ES-I3 (cell line): ENCODE measurements around the gene DMBT1.

ENCODE experiments used
- H3K36me3 ChIP-seq: 2 replicates; pipeline ENCODE4 v1.6.1; 2013; ENCODE audit warnings: mild to moderate bottlenecking, low read length, control low read depth, moderate library complexity; ENCODE audit not compliant: insufficient read depth
- H3K4me1 ChIP-seq: 2 replicates; pipeline ENCODE4 v1.6.1; 2013; ENCODE audit warnings: mild to moderate bottlenecking, control low read depth, low read length; ENCODE audit not compliant: insufficient read depth
- H3K9ac ChIP-seq: 2 replicates; pipeline ENCODE4 v1.6.1; 2013; ENCODE audit warnings: low read depth, mild to moderate bottlenecking, low read length, moderate library complexity
- H3K9me3 ChIP-seq: 2 replicates; pipeline ENCODE4 v1.6.1; 2013; ENCODE audit warnings: mild to moderate bottlenecking, low read length, moderate library complexity; ENCODE audit not compliant: control insufficient read depth, insufficient read depth

Gene DMBT1

GRCh38 chr10:122557516-122557915 lies 3.0 kb upstream of the DMBT1 start:
- Histone ChIP-seq H3K9me3 (no peaks in the 10 kb centered on the region), H3K4me1 (no peaks in the 10 kb centered on the region), H3K36me3 (no peaks in the 10 kb centered on the region), H3K9ac (no peak overlapping the region)

DNA sequence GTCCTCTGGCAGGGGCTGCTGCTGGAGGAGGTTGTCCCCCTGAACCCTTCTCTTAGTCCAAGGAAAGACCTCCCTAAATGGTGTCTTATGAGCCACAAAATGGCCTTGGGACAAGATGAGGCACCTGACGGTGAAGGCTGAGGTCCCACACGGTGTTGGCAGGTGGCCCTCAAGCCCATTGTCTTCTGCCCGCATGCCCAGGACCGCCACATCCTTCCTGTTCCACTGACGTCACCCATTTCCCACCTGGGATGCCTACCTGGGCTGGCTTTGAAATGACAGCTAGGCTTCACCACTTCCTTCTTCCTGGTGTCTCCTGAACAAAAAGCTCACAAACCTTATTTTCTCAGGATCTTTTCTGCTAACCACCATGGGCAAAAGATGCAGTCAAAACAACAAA lies 2.1 kb upstream of the DMBT1 start:
- Histone ChIP-seq H3K4me1 (no peaks in the 10 kb centered on the region), H3K9me3 (no peaks in the 10 kb centered on the region), H3K36me3 (no peaks in the 10 kb centered on the region), H3K9ac (no peak overlapping the region)

DNA sequence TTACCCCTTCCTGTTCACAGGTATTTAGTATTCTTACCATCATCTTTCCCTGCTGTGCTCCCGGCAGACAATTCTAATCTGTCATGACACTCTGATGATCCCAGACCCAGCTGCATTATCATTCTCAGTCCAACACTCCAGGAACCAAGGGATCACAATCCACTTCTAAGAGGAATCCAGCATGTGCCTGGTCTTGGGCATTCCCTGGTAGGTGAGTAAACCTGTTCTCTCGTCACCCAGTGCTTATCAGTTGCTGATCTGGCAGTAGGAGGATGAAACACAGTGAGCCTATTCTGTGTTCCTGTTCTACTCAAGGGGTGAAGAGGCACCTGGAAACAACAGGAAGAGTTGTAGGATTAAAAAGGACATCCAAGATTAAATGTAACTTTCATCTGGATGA lies 1.3 kb upstream of the DMBT1 start:
- H3K4me1 ChIP-seq: no peaks in the 10 kb centered on the region
- H3K9ac ChIP-seq: no peak overlapping the region
- no peaks in the 10 kb centered on the region for H3K36me3 ChIP-seq
- no peaks in the 10 kb centered on the region for H3K9me3 ChIP-seq

GRCh38 chr10:122561212-122561611 lies 658 bp downstream of the DMBT1 start:
- no peaks in the 10 kb centered on the region for H3K36me3 ChIP-seq
- H3K9ac ChIP-seq: no peak overlapping the region
- no peaks in the 10 kb centered on the region for H3K4me1 ChIP-seq
- no peaks in the 10 kb centered on the region for H3K9me3 ChIP-seq

DNA sequence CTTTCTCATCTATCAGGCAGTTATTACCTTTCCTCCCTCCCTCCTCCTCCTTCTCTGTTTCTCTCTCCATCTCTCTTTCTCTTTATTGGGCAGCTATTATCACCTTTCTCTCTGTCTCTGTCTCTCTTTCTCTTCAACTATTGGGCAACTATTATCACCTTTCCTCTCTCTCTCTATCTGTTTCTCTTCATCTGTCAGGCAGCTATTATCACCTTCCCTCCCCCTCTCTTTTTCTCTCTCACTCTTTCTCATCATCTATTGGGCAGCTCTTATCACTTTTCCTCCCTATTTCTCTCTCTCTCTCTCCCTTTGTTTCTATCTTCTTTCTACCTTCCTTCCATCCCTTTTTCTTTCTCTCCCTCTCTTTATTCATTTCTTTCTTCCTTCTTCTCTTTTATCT lies 1.2 kb downstream of the DMBT1 start:
- Histone ChIP-seq H3K9me3 (no peaks in the 10 kb centered on the region), H3K4me1 (no peaks in the 10 kb centered on the region), H3K9ac (no peak overlapping the region), H3K36me3 (no peaks in the 10 kb centered on the region)

GRCh38 chr10:122564980-122565379 lies 4.4 kb downstream of the DMBT1 start:
- Histone ChIP-seq H3K4me1 (no peaks in the 10 kb centered on the region), H3K36me3 (no peaks in the 10 kb centered on the region), H3K9ac (no peak overlapping the region), H3K9me3 (no peaks in the 10 kb centered on the region)

GRCh38 chr10:122565766-122566206 lies 5.2 kb downstream of the DMBT1 start:
- no peaks in the 10 kb centered on the region for H3K4me1 ChIP-seq
- H3K36me3 ChIP-seq: no peaks in the 10 kb centered on the region
- H3K9ac ChIP-seq: no peak overlapping the region
- H3K9me3 ChIP-seq: no peaks in the 10 kb centered on the region

GRCh38 chr10:122566632-122567031 lies 6.1 kb downstream of the DMBT1 start:
- Histone ChIP-seq H3K9ac (no peak overlapping the region), H3K4me1 (no peaks in the 10 kb centered on the region), H3K36me3 (no peaks in the 10 kb centered on the region), H3K9me3 (no peaks in the 10 kb centered on the region)

- H3K36me3 ChIP-seq: no peaks in the 10 kb centered on the region
- no peak overlapping the region for H3K9ac ChIP-seq
- no peaks in the 10 kb centered on the region for H3K4me1 ChIP-seq
- no peaks in the 10 kb centered on the region for H3K9me3 ChIP-seq
These were observed 6.6 kb downstream of the DMBT1 start for GRCh38 chr10:122567056-122567660.

DNA sequence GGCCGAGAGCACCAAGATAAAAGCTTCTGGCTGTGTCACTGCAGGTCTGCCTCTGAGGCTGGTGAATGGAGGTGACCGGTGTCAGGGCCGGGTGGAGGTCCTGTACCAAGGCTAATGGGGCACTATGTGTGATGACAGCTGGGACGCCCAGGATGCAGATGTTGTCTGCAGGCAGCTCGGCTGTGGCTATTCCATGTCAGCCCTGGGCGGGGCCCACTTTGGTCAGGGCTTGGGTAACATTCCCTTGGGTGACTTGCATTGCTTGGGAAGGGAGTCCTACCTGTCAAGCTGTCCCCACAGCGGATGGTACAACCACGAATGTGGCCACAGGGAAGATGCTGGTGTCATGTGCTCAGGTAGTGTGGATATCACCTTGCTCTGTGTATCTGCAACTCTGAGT lies 8.0 kb downstream of the DMBT1 start:
- Histone ChIP-seq H3K36me3 (no peaks in the 10 kb centered on the region), H3K9me3 (no peaks in the 10 kb centered on the region), H3K9ac (no peak overlapping the region), H3K4me1 (no peaks in the 10 kb centered on the region)

GRCh38 chr10:122570920-122571319 lies 10.4 kb downstream of the DMBT1 start:
- H3K9ac ChIP-seq: no peak overlapping the region
- H3K36me3 ChIP-seq: no peaks in the 10 kb centered on the region
- no peaks in the 10 kb centered on the region for H3K4me1 ChIP-seq
- H3K9me3 ChIP-seq: no peaks in the 10 kb centered on the region

- Histone ChIP-seq H3K4me1 (no peaks in the 10 kb centered on the region), H3K9ac (no peak overlapping the region), H3K36me3 (no peaks in the 10 kb centered on the region), H3K9me3 (no peaks in the 10 kb centered on the region)
These were observed 11.3 kb downstream of the DMBT1 start for GRCh38 chr10:122571892-122572291.

DNA sequence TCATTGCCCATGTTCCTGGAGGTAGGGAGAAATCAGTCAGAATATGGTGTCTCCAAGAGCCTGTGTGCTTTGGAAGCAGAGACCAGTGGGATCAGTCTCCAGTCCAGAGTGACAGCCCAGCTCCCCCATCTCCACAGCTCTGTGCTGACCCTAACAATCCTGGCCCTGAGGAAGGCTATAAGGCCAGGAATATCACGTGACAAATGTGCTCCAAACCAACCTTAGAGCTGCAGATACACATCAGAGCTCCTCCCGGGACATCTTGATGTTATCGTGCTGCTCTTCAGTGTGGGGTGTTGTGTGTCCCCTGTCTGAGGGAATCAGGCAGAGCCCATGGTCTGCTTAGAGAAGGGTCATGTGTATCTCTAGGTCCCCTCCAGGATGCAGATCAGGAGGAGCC lies 15.2 kb downstream of the DMBT1 start:
- Histone ChIP-seq H3K36me3 (no peaks in the 10 kb centered on the region), H3K4me1 (no peaks in the 10 kb centered on the region), H3K9me3 (no peaks in the 10 kb centered on the region), H3K9ac (no peak overlapping the region)

DNA sequence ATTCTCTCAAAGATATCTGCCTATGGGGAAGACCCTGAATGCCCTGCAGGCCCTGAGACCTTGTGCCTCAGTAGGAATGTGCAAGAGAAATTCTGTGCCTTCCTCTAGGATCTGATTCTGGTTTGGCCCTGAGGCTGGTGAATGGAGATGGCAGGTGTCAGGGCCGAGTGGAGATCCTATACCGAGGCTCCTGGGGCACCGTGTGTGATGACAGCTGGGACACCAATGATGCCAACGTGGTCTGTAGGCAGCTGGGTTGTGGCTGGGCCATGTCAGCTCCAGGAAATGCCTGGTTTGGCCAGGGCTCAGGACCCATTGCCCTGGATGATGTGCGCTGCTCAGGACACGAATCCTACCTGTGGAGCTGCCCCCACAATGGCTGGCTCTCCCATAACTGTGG lies 15.7 kb downstream of the DMBT1 start:
- Histone ChIP-seq H3K36me3 (no peaks in the 10 kb centered on the region), H3K9ac (no peak overlapping the region), H3K9me3 (no peaks in the 10 kb centered on the region), H3K4me1 (no peaks in the 10 kb centered on the region)

DNA sequence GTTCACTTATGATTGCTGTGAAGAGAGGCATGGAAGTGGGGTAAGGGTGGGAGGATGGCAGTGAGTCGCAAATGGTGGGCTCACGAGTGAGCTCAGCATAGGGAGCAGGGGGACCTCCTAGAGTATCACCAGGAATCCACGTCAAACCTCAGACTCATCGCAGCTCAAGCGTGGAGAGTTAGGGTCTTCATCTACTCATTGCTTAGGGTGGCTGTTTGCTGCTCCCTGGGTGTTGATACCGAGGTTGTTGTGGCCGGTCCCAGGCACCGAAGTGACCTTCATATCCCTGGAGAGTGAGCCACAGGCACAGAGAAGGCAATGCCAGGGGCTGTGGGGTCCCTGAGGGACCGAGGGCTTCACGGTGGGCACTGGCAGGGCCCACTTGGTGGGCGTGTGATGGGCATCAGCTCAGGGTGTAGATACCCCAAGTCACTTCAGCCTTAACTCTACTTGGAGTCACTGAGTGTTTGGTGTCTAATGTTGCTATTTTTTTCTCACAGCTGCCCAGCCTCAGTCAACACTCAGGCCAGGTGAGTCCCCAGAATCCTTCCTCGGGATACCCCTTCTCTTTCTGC lies 16.8 kb downstream of the DMBT1 start:
- Histone ChIP-seq H3K9ac (no peak overlapping the region), H3K9me3 (no peaks in the 10 kb centered on the region), H3K4me1 (no peaks in the 10 kb centered on the region), H3K36me3 (no peaks in the 10 kb centered on the region)
